Upper lobe of right lung (tissue), 1 donor: ENCODE measurements around the gene SLC31A2. TPM values are rescaled to one million over a fixed set of nuclear protein-coding genes. Genes with fewer than 3 reads are reported as not detected.

Experiments
- ATAC-seq: fragments of 200-7000 bp; cut with Tn5 transposase; one replicate; pipeline ENCODE4 v1.9.1; 2020; ENCODE audit warnings: mild to moderate bottlenecking, moderate library complexity
- DNase-seq: peaks from one replicate; pipeline ENCODE4 v3.0.0-alpha.2; 2020
- H3K27ac ChIP-seq: fragments of 200-600 bp; one replicate; pipeline ENCODE4 v1.8.0; 2022
- H3K27me3 ChIP-seq: fragments of 200-600 bp; one replicate; pipeline ENCODE4 v1.8.0; 2022; ENCODE audit warnings: mild to moderate bottlenecking
- H3K36me3 ChIP-seq: fragments of 200-600 bp; one replicate; pipeline ENCODE4 v1.8.0; 2022
- H3K4me1 ChIP-seq: fragments of 200-600 bp; one replicate; pipeline ENCODE4 v1.8.0; 2022
- H3K4me3 ChIP-seq: fragments of 200-600 bp; one replicate; pipeline ENCODE4 v1.8.0; 2022; ENCODE audit warnings: mild to moderate bottlenecking
- H3K9me3 ChIP-seq: fragments of 200-600 bp; one replicate; pipeline ENCODE4 v1.8.0; 2022
- intact Hi-C: fragments of 100-400 bp; cut with DNase I; formaldehyde crosslinking; loops from one replicate; pipeline ENCODE4 v1.11.0; 2022
- total RNA-seq: library from RNA; stranded (reverse); fragmentation: NEBNext Ultra II Directional; extraction: Animal tissue kit (Norgen Biotek cat#: 25700); gene quantifications from one replicate; pipeline ENCODE4 v1.2.1, GENCODE V29; 2021
- TF ChIP-seq, protein P1 (sequence below): fragments of 200-600 bp; IDR thresholded peaks from one replicate; pipeline ENCODE4 v1.8.0; 2022; ENCODE audit warnings: antibody characterized with exemption
- donor health status: DM: no; HTN: yes; CAD: no; lungs with severe emphysema.

The SLC31A2 gene
- total RNA-seq, 1 donor from 2014 or later: 46.9 TPM

- peaks cover 95% of the 10 kb centered on the region for H3K36me3 ChIP-seq
- intact Hi-C loops: no loop called here
- DNase-seq (no peak), ATAC-seq (peak; percentile 82)
- no peak overlapping the region for H3K27ac ChIP-seq
- H3K4me1 ChIP-seq: no peaks in the 10 kb centered on the region
- no peak overlapping the region for H3K4me3 ChIP-seq
- TF ChIP-seq, protein P1, sequence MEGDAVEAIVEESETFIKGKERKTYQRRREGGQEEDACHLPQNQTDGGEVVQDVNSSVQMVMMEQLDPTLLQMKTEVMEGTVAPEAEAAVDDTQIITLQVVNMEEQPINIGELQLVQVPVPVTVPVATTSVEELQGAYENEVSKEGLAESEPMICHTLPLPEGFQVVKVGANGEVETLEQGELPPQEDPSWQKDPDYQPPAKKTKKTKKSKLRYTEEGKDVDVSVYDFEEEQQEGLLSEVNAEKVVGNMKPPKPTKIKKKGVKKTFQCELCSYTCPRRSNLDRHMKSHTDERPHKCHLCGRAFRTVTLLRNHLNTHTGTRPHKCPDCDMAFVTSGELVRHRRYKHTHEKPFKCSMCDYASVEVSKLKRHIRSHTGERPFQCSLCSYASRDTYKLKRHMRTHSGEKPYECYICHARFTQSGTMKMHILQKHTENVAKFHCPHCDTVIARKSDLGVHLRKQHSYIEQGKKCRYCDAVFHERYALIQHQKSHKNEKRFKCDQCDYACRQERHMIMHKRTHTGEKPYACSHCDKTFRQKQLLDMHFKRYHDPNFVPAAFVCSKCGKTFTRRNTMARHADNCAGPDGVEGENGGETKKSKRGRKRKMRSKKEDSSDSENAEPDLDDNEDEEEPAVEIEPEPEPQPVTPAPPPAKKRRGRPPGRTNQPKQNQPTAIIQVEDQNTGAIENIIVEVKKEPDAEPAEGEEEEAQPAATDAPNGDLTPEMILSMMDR: no peak
- no peaks in the 10 kb centered on the region for H3K9me3 ChIP-seq
- no peaks in the 10 kb centered on the region for H3K27me3 ChIP-seq
These were observed 26.0 kb downstream of the SLC31A2 start for GRCh38 chr9:113176803-113177202.

DNA sequence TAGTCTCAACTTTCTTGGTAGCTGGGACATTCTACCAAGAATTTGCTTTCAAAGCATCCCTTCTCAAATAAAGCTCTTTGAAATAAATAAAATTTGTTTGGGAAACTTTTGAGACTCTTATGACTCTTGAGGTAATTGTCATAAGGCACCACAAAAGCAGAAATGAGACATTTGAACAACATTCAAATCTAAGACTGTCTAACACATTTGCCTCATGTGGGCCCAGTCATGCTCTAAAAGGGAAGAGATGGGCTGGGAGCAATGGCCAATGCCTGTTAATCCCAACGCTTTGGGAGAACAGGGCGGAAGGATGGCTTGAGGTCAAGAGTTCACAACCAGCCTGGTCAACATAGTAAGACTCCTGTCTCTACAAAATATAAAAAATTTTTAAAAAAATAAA is 26.4 kb downstream of the SLC31A2 start:
- H3K27me3 ChIP-seq: no peaks in the 10 kb centered on the region
- ATAC-seq: peak; percentile 47
- intact Hi-C loops: no loop called here

DNA sequence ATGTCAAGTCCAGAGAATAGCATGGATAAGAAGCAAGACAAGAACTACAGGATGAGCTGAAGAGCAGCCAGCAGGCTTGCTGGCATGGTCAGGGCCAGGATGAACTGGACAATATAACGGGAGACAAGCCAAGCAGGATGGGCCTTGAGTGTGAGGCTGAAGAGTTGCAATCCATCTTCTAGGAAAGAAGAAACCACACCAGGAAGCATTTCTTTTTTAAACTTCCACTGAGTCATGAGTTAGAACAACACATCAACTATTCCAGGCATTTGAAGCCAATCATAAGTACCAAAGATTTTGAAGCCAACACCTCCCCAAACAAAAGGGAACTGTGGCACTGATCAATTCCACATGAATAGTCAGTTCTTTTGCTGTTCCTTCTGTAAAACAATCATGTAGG is 27.3 kb downstream of the SLC31A2 start:
- no peaks in the 10 kb centered on the region for H3K4me1 ChIP-seq
- no peaks in the 10 kb centered on the region for H3K27me3 ChIP-seq
- intact Hi-C loops: no loop called here
- H3K4me3 ChIP-seq: no peak overlapping the region
- DNase-seq (no peak), ATAC-seq (no peak)
- peaks cover 96% of the 10 kb centered on the region for H3K36me3 ChIP-seq
- TF ChIP-seq, protein P1: no peak
- H3K27ac ChIP-seq: no peak overlapping the region
- no peaks in the 10 kb centered on the region for H3K9me3 ChIP-seq

More for the DNA sequence above, 26.4 kb downstream of the SLC31A2 start:
- no peak overlapping the region for H3K27ac ChIP-seq
- no peak for DNase-seq
- TF ChIP-seq, protein P1: no peak
- H3K36me3 ChIP-seq: peaks cover 96% of the 10 kb centered on the region
- H3K4me1 ChIP-seq: no peaks in the 10 kb centered on the region
- no peaks in the 10 kb centered on the region for H3K9me3 ChIP-seq
- no peak overlapping the region for H3K4me3 ChIP-seq

- DNase-seq (no peak), ATAC-seq (no peak)
- TF ChIP-seq, protein P1: no peak
- Histone ChIP-seq H3K4me1 (no peaks in the 10 kb centered on the region), H3K4me3 (no peak overlapping the region), H3K27ac (no peak overlapping the region), H3K27me3 (no peaks in the 10 kb centered on the region), H3K9me3 (no peaks in the 10 kb centered on the region), H3K36me3 (peaks cover 99% of the 10 kb centered on the region)
- intact Hi-C loops: no loop called here
These were observed 29.0 kb downstream of the SLC31A2 start for GRCh38 chr9:113179839-113180238.

DNA sequence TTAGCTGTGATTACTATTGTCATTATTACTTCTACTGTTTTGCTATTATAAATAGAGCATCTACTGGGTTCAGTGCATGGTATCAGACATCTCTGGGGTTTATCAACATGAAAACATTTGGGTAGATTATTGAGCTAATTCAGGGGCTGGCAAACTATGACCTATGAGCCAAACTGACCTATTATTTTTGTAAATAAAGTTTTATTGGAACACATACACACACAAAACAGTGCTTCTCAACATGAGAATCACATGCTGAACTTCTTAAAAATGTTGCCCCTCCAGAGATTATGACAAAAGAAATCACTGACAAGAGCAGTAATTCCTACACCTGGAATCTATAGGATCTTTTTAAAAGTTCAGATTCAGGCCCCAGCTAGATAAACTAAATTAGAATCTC is 30.4 kb downstream of the SLC31A2 start:
- TF ChIP-seq, protein P1: no peak
- H3K4me3 ChIP-seq: no peak overlapping the region
- no peaks in the 10 kb centered on the region for H3K27me3 ChIP-seq
- no peaks in the 10 kb centered on the region for H3K9me3 ChIP-seq
- DNase-seq: no peak
- no peak for ATAC-seq
- no peaks in the 10 kb centered on the region for H3K4me1 ChIP-seq
- no peak overlapping the region for H3K27ac ChIP-seq
- intact Hi-C loops: no loop called here
- peaks cover 100% of the 10 kb centered on the region for H3K36me3 ChIP-seq

DNA sequence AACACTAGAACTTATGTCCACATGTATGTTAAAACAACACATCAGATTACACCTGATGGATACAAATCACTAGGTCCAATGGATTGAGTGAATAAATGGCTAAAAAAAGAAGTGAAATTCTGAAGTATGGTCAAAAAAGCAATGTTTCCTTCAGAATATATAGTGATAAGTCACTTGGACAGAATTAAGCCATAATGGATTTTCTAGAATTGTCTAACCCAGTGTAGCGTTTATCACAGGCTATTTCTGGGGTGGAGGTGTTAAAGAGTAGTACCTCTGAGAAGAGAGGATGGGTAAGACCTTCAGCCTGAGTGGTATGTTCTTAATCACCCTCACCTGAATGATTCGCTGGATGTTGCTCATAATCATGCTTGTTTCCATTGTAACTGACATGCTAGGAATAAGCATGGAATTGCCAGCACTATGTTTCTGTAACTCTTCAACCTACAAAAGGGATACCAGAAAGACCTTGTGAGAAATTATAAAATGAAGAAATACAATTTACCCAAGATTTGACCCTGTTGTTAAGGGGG is 33.2 kb downstream of the SLC31A2 start:
- Histone ChIP-seq H3K9me3 (no peaks in the 10 kb centered on the region), H3K36me3 (peaks cover 100% of the 10 kb centered on the region), H3K4me1 (peaks cover 8% of the 10 kb centered on the region), H3K4me3 (no peak overlapping the region), H3K27ac (no peak overlapping the region), H3K27me3 (no peaks in the 10 kb centered on the region)
- intact Hi-C loops: no loop called here
- no peak for DNase-seq
- TF ChIP-seq, protein P1: no peak
- no peak for ATAC-seq
